ENCODE results near the gene AUTS2.
"Not testable (repeated sequence)": the region's sequence is repeated elsewhere in the genome, so short reads cannot be mapped to it uniquely, and the experiment has no call there.

Gene AUTS2

GRCh38 chr7:70349819-70350218 lies 751.5 kb downstream of the AUTS2 start:
- DNase-seq (ENCODE audit: low read depth in 2 of 2): no peak

GRCh38 chr7:70352088-70352487 lies 753.8 kb downstream of the AUTS2 start:
- no peak for DNase-seq (ENCODE audit: low read depth in 2 of 2)

DNA sequence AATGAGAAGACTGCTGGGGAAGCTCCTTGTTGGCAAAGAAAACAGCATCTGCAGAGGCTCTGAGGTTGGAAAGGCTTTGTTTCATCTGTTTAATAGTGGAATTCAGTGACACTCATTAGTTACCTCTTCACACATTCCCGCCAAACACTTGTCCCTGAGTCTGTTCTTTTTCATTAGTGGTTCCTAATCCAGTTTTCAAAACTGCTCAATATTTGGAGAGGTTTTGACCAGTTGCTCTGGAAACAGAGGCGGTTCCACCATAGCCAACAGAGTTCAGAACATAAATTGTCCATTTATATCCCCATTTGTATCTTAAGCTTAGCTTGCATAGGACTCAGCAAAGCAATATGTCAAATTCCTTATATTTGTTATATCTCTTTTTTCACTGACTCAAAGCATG lies 754.6 kb downstream of the AUTS2 start:
- DNase-seq (ENCODE audit: low read depth in 2 of 2): no peak

GRCh38 chr7:70353330-70353945 lies 755.2 kb downstream of the AUTS2 start:
- no peak for DNase-seq (ENCODE audit: low read depth in 2 of 2)

GRCh38 chr7:70353946-70354335 lies 755.7 kb downstream of the AUTS2 start:
- DNase-seq (ENCODE audit: low read depth in 2 of 2): no peak

DNA sequence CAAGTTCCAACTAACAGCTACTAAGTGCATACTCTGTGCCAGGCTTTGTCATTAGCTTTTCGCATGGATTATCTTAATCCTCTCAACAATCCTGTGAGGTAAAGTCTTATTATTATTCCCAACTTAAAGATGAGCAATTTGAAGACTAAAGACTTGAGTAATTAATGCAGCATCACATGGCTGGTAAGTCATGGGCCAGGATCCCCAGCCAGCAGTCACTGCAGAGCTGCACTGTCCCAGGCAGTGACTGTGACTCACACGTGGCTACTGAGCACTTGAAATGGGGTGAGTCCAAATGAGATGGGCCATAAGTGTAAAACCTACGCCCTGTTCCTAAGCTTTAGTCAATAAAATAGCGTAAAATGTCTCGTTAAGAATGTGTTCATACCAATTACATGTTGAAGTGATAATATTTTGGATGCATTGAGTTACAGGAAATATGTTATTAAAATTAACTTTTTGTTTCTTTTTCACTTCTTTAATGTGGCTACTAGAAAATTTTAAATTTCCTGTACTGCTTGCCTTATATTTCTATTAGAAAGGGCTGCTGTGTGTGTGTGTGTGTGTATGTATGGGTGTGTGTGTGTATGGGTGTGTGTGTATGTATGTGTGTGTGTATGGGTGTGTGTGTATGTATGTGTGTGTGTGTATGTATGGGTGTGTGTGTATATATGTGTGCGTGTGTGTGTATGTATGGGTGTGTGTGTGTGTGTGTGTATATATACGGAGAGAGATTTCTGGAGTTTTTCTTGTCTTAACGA lies 756.3 kb downstream of the AUTS2 start:
- DNase-seq (ENCODE audit: low read depth in 2 of 2): no peak

DNA sequence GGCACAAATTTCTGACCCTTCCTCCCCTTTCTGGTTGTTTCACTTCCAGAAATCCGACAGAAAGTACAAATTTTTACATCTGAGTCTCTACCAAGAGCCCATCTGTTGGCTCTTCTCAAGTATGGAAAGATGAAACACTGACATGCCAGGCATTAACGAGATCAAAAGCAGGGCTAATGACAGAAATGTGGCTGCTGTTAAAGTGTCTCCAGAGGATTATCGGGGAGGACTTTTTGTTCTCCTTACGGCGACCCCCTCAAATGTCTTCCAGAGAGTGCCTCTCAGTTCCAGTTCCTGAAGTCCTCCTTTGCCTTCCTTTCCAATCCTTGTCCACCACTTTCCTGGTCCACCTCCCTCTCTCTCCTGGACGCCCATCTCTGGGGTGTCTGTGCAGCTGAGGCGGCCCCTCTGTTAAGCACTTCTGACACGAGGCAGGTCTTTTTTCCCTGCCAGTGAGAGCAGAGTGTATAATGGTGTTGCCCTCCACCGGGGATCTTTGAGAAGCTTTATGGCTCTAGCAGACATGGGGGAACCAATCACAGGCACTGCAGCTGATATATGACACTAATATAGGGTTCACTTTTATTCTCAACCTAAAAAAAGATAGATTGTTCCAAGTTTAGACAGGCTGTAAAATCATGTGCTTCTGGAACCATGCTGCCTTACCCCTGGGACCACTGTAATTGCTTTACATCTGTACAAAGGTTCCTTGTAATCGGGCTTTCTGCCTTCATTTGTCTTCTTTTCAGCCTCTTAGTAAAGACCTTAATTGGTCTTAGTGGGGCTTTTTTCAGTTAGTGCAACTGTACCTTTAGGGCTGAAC lies 757.1 kb downstream of the AUTS2 start:
- DNase-seq (ENCODE audit: low read depth in 2 of 2): no peak

- DNase-seq (ENCODE audit: low read depth in 2 of 2): no peak
These were observed 758.0 kb downstream of the AUTS2 start for GRCh38 chr7:70356085-70356786.

- DNase-seq (ENCODE audit: low read depth in 2 of 2): no peak
These were observed 758.6 kb downstream of the AUTS2 start for GRCh38 chr7:70356787-70357328.

GRCh38 chr7:70360557-70360956 lies 762.3 kb downstream of the AUTS2 start:
- DNase-seq (ENCODE audit: low read depth in 2 of 2): no peak

DNA sequence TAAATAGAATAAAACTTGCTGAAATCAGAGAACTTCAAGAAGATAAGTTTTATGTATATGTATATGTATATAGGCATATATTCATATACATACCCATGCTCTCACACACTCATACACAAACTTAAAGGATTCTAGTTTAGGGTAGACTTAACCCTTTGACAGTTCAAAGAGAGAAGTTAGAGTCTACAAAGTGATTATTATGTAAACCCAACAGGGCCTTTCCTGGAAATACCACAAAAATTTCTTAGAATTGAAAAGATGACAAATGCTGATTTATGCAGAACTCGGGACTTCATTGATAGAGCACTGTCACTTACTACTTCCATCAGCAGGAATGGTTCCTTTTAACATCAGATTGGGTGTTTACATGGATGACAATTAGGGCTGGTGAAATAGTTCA lies 763.5 kb downstream of the AUTS2 start:
- DNase-seq (ENCODE audit: low read depth in 2 of 2): no peak

DNA sequence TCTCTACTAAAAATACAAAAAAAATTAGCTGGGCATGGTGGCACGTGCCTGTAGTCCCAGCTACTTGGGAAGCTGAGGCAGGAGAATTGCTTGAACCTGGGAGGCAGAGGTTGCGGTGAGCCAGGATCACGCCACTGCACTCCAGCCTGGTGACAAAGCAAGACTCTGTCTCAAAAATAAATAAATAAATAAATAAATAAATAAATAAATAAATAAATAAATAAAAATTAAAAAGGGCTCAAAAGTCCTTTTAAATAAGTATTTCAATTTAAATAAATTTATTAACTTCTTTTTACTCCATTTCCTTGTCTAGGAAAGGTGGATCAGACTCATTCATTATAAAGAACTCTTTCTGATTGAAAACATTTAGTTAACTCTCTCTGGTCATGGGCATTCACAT lies 766.1 kb downstream of the AUTS2 start:
- DNase-seq (ENCODE audit: low read depth in 2 of 2): not testable (repeated sequence)

GRCh38 chr7:70371652-70372051 lies 773.4 kb downstream of the AUTS2 start:
- no peak for DNase-seq (ENCODE audit: low read depth in 2 of 2)

- DNase-seq (ENCODE audit: low read depth in 2 of 2): no peak
These were observed 774.7 kb downstream of the AUTS2 start for GRCh38 chr7:70372768-70373515.

- DNase-seq (ENCODE audit: low read depth in 2 of 2): no peak
These were observed 776.7 kb downstream of the AUTS2 start for GRCh38 chr7:70374772-70375533.

- DNase-seq (ENCODE audit: low read depth in 2 of 2): no peak
These were observed 778.3 kb downstream of the AUTS2 start for GRCh38 chr7:70376561-70377031.

- no peak for DNase-seq (ENCODE audit: low read depth in 2 of 2)
These were observed 779.7 kb downstream of the AUTS2 start for GRCh38 chr7:70377957-70378356.

- no peak for DNase-seq (ENCODE audit: low read depth in 2 of 2)
These were observed 780.9 kb downstream of the AUTS2 start for GRCh38 chr7:70379210-70379609.

- no peak for DNase-seq (ENCODE audit: low read depth in 2 of 2)
These were observed 782.2 kb downstream of the AUTS2 start for GRCh38 chr7:70380421-70381015.
